HEK293 (cell line): ENCODE results near the gene SPATA25.

ENCODE experiments used
- CTCF ChIA-PET: fragments of 350-600 bp; formaldehyde crosslinking; extraction: SDS; loops from one replicate; lab custom pipeline; 2021; ENCODE audit warnings: antibody characterized with exemption; lab: Yijun Ruan, JAX
- POLR2A ChIA-PET: fragments of 300-600 bp; formaldehyde crosslinking; extraction: SDS; loops from one replicate; lab custom pipeline; 2020; ENCODE audit warnings: antibody characterized with exemption, inconsistent platforms; lab: Yijun Ruan, JAX
- H3K27ac ChIP-seq: fragments of 200-500 bp; sonication (Bioruptor generic); 2 replicates; pipeline ENCODE4 v1.5.1; 2014; ENCODE audit warnings: low read depth, low read length, control low read depth, inconsistent platforms; ENCODE audit errors: extremely low read depth
- H3K36me3 ChIP-seq, 2 experiments: fragments of 200-500 bp in 1 of 2; sonication (Bioruptor generic) in 1 of 2; 1 replicate in 1 of 2; 2 replicates in 1 of 2; pipeline ENCODE4 v1.5.1; 2014 to 2017; ENCODE audit warnings: inconsistent platforms in 2 of 2, low read length in 2 of 2; ENCODE audit not compliant: control insufficient read depth in 2 of 2, insufficient read depth in 1 of 2
- H3K4me1 ChIP-seq: fragments of 200-500 bp; sonication (Bioruptor generic); 2 replicates; pipeline ENCODE4 v1.5.1; 2014; ENCODE audit warnings: mild to moderate bottlenecking, low read length, inconsistent platforms; ENCODE audit not compliant: control insufficient read depth, insufficient read depth
- H3K4me3 ChIP-seq: 2 replicates; pipeline ENCODE4 v1.5.1; 2011; ENCODE audit warnings: low read depth, mild to moderate bottlenecking, control low read depth, low read length, moderate library complexity
- H3K9me3 ChIP-seq: fragments of 200-500 bp; sonication (Bioruptor generic); 2 replicates; pipeline ENCODE4 v1.5.1; 2014; ENCODE audit warnings: low read depth, low read length, inconsistent platforms; ENCODE audit not compliant: control insufficient read depth, insufficient read depth
- BCL11B ChIP-seq: fragments of 450-650 bp; formaldehyde crosslinking; IDR thresholded peaks from 2 replicates; pipeline ENCODE4 v1.5.1; 2016; ENCODE audit warnings: low read depth, missing biosample characterization, missing genetic modification characterization
- FEZF1 ChIP-seq: fragments of 450-650 bp; formaldehyde crosslinking; IDR thresholded peaks from 2 replicates; pipeline ENCODE4 v1.5.1; 2016; ENCODE audit warnings: missing biosample characterization, missing genetic modification characterization
- MEIS1 ChIP-seq: sonication (generic); formaldehyde crosslinking; IDR thresholded peaks from 2 replicates; pipeline ENCODE4 v1.8.1; 2022; ENCODE audit warnings: missing genetic modification reagents, mild to moderate bottlenecking, borderline replicate concordance
- PRDM2 ChIP-seq: fragments of 450-650 bp; formaldehyde crosslinking; IDR thresholded peaks from 2 replicates; pipeline ENCODE4 v1.5.1; 2016; ENCODE audit warnings: missing biosample characterization, missing genetic modification characterization, borderline replicate concordance
- ZBTB1 ChIP-seq: fragments of 450-650 bp; formaldehyde crosslinking; IDR thresholded peaks from 2 replicates; pipeline ENCODE4 v1.5.1; 2016; ENCODE audit warnings: missing biosample characterization, missing genetic modification characterization
- ZEB2 ChIP-seq: fragments of 450-650 bp; formaldehyde crosslinking; IDR thresholded peaks from 2 replicates; pipeline ENCODE4 v1.5.1; 2016; ENCODE audit warnings: missing biosample characterization, missing genetic modification characterization
- ZNF184 ChIP-seq: fragments of 450-650 bp; IDR thresholded peaks from 2 replicates; pipeline ENCODE4 v1.5.1; 2018; ENCODE audit warnings: missing biosample characterization, mild to moderate bottlenecking, missing genetic modification characterization
- ZNF211 ChIP-seq: fragments of 450-650 bp; formaldehyde crosslinking; IDR thresholded peaks from 2 replicates; pipeline ENCODE4 v1.5.1; 2016; ENCODE audit warnings: low read depth, missing biosample characterization, missing genetic modification characterization
- ZNF23 ChIP-seq: fragments of 450-650 bp; formaldehyde crosslinking; IDR thresholded peaks from 2 replicates; pipeline ENCODE4 v1.5.1; 2016; ENCODE audit warnings: missing biosample characterization, missing genetic modification characterization, borderline replicate concordance
- ZNF248 ChIP-seq: fragments of 450-650 bp; formaldehyde crosslinking; IDR thresholded peaks from 2 replicates; pipeline ENCODE4 v1.5.1; 2017; ENCODE audit warnings: missing biosample characterization, missing genetic modification characterization
- ZNF292 ChIP-seq: fragments of 450-650 bp; formaldehyde crosslinking; IDR thresholded peaks from 2 replicates; pipeline ENCODE4 v1.5.1; 2016; ENCODE audit warnings: low read depth, missing biosample characterization, missing genetic modification characterization, borderline replicate concordance
- ZNF324 ChIP-seq: fragments of 450-650 bp; formaldehyde crosslinking; IDR thresholded peaks from 2 replicates; pipeline ENCODE4 v1.5.1; 2016; ENCODE audit warnings: missing biosample characterization, missing genetic modification characterization
- ZNF48 ChIP-seq: fragments of 450-650 bp; formaldehyde crosslinking; IDR thresholded peaks from 2 replicates; pipeline ENCODE4 v1.5.1; 2016; ENCODE audit warnings: missing biosample characterization, missing genetic modification characterization
- ZNF513 ChIP-seq: fragments of 450-650 bp; IDR thresholded peaks from 2 replicates; pipeline ENCODE4 v1.5.1; 2018; ENCODE audit warnings: missing biosample characterization, missing genetic modification characterization
- ZNF514 ChIP-seq: fragments of 450-650 bp; formaldehyde crosslinking; IDR thresholded peaks from 2 replicates; pipeline ENCODE4 v1.5.1; 2016; ENCODE audit warnings: missing biosample characterization, missing genetic modification characterization
- ZNF560 ChIP-seq: fragments of 450-650 bp; formaldehyde crosslinking; IDR thresholded peaks from 2 replicates; pipeline ENCODE4 v1.5.1; 2017; ENCODE audit warnings: missing biosample characterization, missing genetic modification characterization, borderline replicate concordance
- ZNF600 ChIP-seq: fragments of 450-650 bp; formaldehyde crosslinking; IDR thresholded peaks from 2 replicates; pipeline ENCODE4 v1.5.1; 2016; ENCODE audit warnings: missing biosample characterization, missing genetic modification characterization
- ZNF624 ChIP-seq: fragments of 450-650 bp; formaldehyde crosslinking; IDR thresholded peaks from 2 replicates; pipeline ENCODE4 v1.5.1; 2017; ENCODE audit warnings: missing biosample characterization, missing genetic modification characterization
- ZNF658 ChIP-seq: fragments of 450-650 bp; formaldehyde crosslinking; IDR thresholded peaks from 2 replicates; pipeline ENCODE4; 2016; ENCODE audit warnings: missing biosample characterization, missing genetic modification characterization
- ZNF830 ChIP-seq: fragments of 450-650 bp; IDR thresholded peaks from 2 replicates; pipeline ENCODE4 v1.5.0; 2018; ENCODE audit warnings: missing biosample characterization, missing genetic modification characterization, low read depth, mild to moderate bottlenecking, moderate library complexity

The SPATA25 gene

GRCh38 chr20:45899046-45899835 is 11.8 kb upstream of the SPATA25 start:
- Histone ChIP-seq H3K4me1 (no peaks in the 10 kb centered on the region), H3K36me3 (peaks cover 0 to 30% of the 10 kb centered on the region in 2 experiments; a peak in 2 of 3 replicates), H3K4me3 (no peak overlapping the region), H3K9me3 (no peaks in the 10 kb centered on the region), H3K27ac (no peak overlapping the region)
- ChIA-PET POLR2A (interaction anchor here (1.1 to 1.6 kb wide), 2 partner anchors 12 to 35 kb away, joined by 5 to 8 read pairs; partner anchors contain the start of gene PCIF1), CTCF (interaction anchor here (1.3 kb wide), 1 partner anchor 100 kb away, joined by 3 read pairs; no protein-coding TSS in a partner anchor)
- TF ChIP-seq ZEB2 (tag by site-specific recombination) (no peak), ZNF184 (tag by site-specific recombination) (no peak)
- TF ChIP-seq, all 188 proteins: peak for 0

GRCh38 chr20:45898285-45898684 is 10.9 kb upstream of the SPATA25 start:
- ChIA-PET CTCF (interaction anchor here (1.3 kb wide), 1 partner anchor 99 kb away, joined by 3 read pairs; no protein-coding TSS in a partner anchor), POLR2A (interaction anchor here (1.6 kb wide), 1 partner anchor 36 kb away, joined by 5 read pairs; the partner anchor contains the start of gene PCIF1)
- H3K9me3 ChIP-seq = no peaks in the 10 kb centered on the region
- TF ChIP-seq ZNF624 (no peak), ZNF658 (tag by site-specific recombination) (no peak), ZBTB1 (no peak), ZNF513 (tag by site-specific recombination) (no peak), ZNF23 (no peak), PRDM2 (tag by site-specific recombination) (no peak), ZNF48 (tag by site-specific recombination) (no peak), ZNF514 (tag by site-specific recombination) (no peak), ZNF292 (no peak), ZNF211 (tag by site-specific recombination) (no peak), ZNF830 (tag by site-specific recombination) (no peak), ZNF248 (tag by site-specific recombination) (no peak), ZNF600 (no peak), MEIS1 (CRISPR knock-in tag) (no peak), FEZF1 (no peak), ZNF560 (tag by site-specific recombination) (no peak), BCL11B (tag by site-specific recombination) (no peak), ZNF324 (no peak)
- no peaks in the 10 kb centered on the region for H3K4me1 ChIP-seq
- H3K27ac ChIP-seq = no peak overlapping the region
- no peak overlapping the region for H3K4me3 ChIP-seq
- H3K36me3 ChIP-seq = peaks cover 0 to 38% of the 10 kb centered on the region in 2 experiments; a peak in 2 of 3 replicates
